GM21515 (cell line): ENCODE data around the gene ELOB.

Experiments used
- ATAC-seq: cut with Tn5 transposase; IDR thresholded peaks from one replicate; pipeline ENCODE4 v1.9.1; 2021; ENCODE audit not compliant: unreplicated experiment

The ELOB gene

DNA sequence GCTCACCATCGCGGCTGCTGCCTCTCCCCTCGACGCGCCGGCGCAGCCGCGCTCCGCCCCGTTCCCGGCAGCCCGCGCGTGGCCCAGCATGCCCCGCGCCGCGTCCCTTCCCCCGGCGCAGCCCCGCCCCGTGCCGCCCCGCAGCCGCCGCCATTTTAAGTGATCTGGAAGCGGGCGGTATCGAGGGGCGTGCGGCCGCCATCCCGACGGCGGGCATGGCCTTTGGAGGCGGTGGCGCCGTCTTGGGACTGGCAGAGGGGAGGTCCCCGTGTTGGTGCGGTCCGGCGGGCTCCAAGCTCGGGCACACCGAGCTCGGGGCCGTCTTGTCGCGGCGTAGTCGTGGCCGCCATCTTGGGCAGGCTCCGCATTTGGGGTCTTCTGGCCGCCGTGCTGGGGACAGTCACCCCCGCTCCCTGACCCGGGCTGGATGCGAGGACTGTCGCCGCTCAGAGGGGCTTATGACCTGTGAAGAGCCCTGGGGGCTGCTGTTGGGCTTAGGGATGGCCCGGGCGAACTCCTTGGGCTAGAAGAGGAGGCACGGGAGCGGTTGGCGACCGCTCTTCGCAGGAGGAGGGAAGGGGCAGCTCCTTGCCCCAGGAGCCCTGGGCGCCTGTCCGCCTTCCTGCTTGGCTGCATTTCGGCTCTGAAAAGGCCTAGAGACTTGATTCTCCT, at the start of gene ELOB:
Gene ELOB, minus strand, starts transcription at position 50 of the 672 bp plus-strand sequence. Its CDS starts 41 bp downstream, at position 9.
- ATAC-seq, result peak; percentile 60

DNA sequence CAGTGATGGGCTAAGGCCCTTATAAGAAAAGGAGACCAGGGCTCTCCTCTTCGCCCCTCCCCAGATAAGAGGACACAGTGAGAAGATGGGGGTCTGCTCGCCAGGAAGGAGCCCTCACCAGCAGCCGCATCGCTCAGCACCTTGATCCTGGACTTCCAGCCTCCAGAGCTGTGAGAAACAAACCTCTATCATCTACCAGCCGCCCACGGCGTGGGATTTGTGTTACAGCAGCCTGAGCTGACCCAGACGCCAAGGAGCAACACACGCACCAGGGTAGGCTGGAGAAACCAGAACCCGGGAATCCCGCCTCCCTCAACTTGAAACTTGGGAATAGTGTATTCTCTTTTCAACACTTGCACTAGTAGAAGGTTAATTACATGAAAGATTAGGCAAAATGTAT, 48.8 kb upstream of the ELOB start:
- ATAC-seq, result no peak

DNA sequence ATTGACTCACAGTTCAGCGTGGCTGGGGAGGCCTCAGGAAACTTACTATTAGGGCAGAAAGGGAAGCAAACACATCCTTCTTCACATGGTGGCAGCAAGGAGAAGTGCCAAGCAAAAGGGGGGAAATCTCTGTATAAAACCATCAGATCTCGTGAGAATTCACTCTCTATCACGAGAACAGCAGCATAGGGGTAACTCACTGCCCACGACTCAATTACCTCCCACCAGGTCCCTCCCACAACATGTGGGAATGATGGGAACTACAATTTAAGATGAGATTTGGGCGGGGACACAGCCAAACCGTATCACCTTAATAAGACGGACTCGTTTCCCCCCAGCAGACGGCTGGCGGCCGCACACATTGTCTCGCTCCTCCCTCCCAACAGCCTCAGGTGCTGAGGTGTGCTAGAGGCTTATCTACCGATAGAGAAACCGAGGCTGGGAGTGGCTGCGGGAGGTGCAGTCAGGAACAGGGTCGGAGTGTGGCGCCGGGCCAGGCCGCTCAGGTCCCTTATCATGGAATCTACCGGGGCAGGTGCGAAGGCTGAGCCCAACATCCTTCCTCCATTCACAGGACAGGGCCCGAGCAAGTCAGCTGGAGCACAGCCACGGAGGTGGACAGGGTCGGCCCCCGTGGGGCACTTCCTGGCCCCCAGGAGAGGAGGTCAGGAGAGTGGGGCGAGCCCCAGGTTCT, 48.1 kb upstream of the ELOB start:
- ATAC-seq, result no peak

DNA sequence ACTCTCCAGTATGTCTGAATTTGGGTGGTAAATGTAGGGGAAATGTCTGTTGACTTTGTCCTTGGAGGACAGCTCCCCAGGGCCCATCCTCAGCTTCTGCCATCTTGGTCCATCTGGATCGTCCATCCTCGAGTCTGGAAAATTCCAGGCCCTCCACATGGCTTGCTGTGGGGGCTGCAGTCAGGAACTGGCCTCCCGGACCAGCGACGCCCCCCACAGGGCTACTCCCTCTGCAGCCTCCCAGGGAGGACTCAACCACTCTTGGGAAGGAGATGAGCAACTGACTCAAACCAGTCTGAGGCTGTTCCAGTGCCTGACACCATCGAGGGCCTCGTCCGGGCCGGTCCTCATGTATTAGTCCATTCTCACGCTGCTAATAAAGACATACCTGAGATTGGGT, 47.5 kb upstream of the ELOB start:
- ATAC-seq, result no peak

DNA sequence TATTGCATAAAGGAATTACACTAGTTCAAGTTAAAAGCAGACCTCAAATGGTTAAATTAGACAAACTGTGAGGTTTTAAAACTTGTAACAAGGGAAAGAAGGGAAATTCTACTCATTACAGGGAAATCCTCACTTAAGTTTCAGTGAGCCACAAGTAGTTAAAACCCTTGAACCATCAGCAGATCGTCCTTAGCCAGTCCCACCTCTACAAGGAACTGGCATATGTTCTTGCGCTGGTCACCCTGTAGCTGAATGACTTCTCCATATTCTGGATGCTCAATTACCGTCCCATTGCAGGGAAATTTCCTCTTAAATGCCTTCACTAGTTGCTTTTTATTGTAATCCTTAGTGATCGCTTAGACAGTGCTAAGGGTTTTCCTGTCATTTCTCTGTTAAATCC, 45.4 kb upstream of the ELOB start:
- no peak for ATAC-seq

DNA sequence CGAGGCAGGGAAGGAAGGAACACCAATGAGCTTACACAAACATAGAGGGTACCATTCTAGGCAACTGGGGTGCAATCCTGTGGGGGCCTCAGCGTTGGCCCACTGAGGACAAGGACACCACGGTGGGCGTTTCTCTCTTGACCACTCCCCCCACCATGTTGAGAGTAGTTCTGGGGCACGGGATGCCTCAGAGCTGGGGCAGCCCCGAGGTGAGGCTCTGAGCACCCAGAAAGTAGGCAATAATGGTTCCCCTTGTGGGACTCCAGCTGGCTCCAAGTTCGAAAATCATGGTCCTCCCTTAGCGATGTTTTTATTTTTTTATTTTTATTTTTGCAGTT, 45.0 kb upstream of the ELOB start:
- no peak for ATAC-seq

DNA sequence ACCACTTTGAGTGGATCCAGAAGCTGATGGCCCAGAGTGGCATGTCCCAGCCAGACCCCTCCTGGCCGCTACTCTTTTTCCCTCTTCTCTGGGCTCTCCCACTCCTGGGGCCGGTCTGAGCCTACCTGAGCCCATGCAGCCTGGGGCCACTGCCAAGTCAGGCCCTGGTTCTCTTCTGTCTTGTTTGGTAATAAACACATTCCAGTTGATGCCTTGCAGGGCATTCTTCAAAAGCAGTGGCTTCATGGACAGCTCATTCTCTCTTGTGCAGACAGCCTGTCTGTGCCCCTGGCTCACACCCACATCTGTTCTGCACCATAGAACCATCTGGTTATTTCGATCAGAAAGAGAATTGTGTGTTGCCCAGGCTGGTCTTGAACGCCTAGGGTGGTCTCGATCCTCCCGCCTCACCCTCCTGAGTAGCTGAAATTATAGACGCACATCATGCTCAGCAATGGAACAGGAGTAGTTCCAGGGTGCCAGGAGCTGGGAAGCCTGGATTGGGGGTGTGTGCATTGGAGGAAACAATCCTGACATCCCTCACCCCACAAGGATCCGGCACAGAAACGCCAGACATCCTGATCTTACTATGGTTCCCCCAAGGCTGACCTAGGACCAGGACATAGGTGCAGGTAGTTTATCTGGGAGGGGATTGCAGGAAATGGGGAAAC, 44.5 kb upstream of the ELOB start:
- no peak for ATAC-seq

DNA sequence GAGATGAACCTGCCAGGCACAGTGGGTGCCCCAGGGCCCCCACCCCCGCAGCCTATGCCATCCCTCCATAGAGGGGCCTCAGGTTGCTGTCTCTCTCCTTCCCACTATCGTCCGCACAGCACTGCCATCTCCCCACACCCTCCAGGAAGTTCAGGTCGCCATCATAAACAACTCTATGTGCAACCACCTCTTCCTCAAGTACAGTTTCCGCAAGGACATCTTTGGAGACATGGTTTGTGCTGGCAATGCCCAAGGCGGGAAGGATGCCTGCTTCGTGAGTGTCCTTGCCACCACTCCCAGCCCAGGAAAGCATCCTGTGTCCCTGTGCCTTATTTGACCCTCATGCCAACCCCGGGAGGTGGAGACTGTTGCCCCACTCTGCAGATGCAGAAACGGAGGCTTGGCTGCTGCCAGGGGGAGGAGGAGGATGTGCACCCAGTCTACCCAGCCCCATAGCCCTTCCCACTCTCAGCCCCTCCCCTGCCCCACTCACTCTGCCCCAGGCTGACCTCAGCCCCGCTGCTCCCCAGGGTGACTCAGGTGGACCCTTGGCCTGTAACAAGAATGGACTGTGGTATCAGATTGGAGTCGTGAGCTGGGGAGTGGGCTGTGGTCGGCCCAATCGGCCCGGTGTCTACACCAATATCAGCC, 43.9 kb upstream of the ELOB start:
- no peak for ATAC-seq

DNA sequence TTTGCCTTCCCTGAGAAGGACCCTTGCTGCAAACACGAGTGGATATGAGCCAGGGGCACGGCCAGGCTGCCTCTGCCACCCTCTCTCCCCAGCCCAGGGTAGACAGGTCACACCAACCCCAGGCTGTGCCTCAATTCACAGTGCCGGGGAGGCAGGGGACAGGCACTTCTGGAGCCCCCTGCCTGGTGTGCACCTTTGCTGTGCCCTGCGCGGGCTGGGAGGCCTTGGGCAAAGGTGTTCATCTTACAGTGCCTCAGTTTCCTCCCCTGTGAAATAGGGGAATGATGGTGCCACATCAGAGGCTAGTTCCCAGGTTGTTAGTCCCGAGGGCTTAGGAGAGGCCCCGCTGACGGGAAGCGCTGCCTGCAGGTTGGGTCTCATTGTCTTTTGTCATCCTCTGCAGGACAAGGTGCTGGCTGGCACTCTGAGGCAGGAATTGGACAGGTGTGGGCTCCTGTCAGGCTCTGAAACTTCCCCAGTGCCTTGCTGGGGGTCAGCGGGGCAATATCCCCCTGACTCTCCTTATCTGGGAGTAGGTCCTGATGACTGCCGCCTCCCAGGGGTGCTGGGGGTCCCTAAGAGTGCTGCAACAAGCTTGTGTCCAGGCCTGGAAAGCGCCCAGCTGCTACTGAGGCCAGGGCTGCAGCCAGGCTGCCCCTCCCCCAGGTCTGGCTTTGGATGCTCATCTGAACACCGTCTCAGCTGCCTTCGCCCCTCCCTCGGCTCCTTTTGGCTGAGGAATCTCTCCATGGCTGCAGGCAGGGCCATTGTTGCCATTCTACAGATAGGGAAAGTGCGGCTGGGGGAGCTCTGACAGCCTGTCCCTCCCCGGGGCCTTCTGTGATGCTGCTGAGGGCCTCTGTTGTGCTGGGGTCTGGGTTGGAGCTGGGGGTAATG, 43.1 kb upstream of the ELOB start:
- no peak for ATAC-seq

DNA sequence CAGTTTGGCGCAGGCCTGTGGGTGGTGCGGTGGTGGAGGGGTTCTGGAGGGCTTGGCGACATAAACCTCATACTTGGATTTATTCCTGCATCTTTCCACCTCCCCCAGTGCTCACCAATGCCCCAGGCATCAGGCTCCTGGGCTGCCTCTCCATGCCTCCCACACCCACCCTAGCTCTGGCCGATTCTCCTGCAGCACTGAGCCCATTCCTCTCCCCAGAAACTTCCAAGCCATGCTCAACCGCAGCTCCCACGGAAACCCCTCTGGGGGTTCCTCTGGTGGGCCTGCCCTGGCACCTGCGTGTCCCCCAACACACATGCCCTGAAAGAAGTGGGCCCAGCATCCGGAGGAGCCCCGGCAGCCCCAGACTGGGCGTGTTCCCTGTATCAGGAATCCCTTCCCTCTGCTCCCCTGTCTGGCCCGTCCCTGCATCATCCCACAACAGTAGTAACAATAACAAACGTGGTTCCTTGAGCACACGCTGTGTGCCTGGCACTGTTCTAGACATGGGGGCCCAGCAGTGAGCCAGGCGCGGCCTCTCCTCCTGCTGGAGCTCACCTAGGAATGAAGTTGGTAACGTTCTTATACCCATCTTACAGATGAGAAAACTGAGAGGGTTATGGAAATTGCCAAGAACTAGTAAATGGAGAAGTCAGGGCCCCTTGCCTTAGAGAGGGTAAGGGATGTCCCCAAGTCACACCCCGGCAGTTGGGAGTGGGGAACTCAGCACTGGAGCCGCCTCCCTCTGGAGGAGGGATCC, 42.3 kb upstream of the ELOB start:
- no peak for ATAC-seq

DNA sequence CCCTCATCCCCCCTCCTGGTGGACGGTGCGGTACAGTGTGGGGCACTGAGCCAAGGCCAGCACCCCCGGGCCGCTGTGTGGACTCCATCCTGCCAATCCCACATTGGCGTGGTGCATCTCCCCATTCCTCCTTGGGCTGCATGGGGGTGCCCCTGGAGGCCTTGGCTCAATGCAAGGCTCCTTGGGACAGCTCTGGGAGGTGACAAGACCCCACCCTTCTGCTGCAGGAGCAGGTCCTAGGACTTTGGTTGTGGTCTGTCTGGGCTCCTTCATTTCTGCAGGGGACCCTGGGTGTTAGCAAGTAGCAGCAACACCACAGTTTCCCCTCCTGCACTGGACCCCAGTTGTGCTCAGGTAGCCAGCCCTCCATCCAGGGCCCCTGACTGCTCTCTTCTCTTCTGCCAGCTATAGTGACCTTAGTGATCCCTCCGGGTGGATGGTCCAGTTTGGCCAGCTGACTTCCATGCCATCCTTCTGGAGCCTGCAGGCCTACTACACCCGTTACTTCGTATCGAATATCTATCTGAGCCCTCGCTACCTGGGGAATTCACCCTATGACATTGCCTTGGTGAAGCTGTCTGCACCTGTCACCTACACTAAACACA, 41.3 kb upstream of the ELOB start:
- no peak for ATAC-seq

DNA sequence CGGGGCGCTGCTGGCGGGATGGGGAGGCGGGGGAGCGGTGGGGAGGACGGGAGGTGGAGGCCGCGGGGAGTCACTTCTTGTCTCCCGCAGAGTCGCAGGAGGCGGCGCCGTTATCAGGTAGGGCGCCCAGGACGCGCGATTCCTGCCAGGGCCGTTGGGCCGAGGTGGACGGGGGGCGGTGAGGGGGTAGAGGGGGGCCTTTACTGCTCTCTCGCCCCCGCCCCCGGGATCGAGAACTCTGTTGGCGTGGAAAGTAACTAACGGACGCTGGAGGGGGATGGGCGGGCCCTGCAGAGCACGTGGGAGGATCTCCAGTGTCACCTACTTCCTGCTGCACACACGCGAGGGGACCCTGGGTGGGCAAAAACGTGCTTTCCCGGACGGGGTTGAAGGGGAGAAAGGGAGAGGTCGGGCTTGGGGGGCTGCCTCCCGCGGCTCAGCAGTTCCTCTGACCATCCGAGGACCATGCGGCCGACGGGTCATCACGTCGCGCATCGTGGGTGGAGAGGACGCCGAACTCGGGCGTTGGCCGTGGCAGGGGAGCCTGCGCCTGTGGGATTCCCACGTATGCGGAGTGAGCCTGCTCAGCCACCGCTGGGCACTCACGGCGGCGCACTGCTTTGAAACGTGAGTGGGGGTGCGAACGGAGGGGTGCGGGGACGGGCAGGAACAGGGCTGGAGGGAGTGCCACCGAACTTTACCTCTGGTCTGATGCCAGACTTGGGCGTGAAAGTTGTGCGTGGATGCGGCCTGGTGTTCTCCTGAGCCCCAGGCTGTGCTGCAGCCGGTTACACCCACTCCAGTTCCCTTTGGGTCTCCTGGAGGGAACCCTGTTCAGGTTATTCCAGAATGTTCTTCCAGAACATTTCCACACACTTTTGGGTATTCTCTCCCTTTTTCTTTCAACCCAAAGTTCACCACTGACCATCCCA, 40.5 kb upstream of the ELOB start:
- no peak for ATAC-seq

DNA sequence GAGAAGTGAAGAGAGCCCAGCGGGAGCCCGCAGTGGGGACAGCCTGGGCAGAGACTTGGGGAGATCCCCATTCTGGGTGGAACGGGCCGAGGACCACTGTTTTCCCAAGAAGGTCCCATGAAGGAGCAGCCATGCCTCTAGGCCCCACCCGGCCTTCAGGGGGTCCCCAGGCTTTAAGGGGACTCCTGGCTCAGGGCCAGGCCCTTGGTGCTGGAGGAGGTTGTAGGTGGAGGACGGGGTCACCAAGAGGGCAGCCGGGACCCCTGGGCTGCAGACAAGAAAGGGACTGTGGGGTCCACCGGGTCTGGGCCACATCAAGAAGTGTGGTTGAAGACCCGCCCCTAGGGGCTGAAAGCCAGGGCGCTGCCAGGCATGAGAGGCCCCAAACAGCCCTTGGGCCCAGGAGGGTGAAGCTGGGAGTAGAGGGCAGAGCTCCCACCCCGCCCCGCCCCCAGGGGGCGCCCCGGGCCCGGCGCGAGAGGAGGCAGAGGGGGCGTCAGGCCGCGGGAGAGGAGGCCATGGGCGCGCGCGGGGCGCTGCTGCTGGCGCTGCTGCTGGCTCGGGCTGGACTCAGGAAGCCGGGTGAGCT, 39.8 kb upstream of the ELOB start, which contains the start of gene PRSS21:
Gene PRSS21, plus strand, starts transcription at position 487 of the 589 bp plus-strand sequence. Its CDS starts 32 bp downstream, at position 519.
- no peak for ATAC-seq

DNA sequence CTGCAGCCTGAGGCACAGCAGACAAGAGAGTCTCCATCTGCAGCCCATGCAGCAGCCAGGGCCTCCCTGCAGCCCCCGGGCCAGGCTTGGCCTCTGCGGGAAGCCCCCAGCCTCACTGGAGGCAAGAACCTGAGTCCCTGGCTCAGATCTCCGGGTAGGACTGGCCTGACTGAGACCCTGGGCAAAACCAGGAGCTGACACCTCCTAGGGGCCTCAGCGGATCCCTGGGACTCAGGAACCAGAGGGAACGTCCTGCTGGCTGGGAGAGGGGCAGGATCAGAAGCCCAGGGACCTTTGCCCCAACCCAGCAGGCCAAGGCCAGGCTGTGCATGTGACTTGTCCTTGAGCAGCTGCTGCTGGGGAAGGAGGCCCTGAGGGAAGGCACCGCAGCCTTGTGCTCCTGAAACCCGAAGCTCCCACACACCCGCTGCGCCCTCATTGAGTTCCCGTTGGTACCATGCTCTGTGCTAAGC, 38.3 kb upstream of the ELOB start:
- ATAC-seq, result no peak

DNA sequence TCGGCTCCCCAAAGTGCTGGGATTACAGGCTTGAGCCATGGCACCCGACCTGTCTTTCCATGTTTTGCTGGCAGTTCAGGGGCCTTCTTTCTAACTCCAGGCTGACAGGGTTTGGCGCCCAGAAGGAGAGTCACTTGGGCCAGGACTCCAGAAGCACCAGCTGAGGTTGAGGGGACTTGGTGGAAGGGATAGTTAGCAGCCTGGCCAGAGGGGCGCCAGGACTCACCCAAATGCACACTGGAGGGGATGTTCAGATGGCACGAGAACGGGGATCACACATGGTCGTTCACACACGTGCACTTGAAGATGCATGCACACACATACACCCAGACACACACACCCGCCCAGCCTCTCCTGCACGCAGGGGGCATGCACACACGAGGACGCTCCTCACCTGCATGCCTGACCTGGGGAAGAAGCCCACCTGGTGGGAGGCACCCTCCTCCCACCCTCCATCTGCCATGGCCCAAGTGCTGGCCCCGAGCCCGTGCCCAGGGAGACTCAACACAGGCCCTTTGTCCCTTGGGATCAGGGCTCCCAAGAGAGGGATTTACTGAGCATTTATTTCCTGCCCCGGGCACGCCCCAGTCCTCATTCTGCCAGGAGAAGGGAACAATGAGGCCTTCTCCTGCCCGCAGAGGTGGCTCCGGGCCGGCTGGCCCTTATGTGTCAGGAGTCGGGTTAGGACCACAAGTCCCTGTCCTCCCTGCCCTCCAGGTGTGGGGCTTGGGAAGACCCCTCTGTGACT, 37.6 kb upstream of the ELOB start:
- no peak for ATAC-seq

DNA sequence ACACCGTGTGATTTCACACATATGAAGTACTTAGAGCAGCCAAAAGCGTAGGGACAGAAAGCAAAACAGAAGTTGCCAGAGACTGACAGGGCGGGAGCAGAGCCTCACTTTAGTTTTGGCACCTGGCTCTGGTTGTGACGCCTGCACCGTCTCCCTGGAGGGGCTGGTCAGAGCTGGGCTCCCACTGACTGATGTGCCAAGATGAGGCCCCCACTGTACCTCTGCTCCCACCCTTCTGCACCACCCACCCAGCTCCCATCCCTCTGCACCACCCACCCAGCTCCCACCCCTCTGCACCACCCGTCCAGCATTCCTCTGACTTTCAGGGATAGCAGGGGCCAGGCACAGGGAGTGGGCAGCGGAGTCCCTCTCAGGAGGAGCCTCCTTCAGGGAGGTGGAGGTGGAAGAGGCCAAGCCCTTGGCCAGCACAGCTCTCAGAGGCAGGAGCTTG, 36.7 kb upstream of the ELOB start:
- no peak for ATAC-seq
